Hypothalamus (tissue), 51 donors: Measurements from ENCODE around the gene PMS1.
"Not testable (repeated sequence)": the region's sequence is repeated elsewhere in the genome, so short reads cannot be mapped to it uniquely, and the experiment has no call there.

Source experiments
- DNase-seq, 51 donors: peaks; one replicate each; lab custom pipeline; 2025; lab: John Stamatoyannopoulos, UW

PMS1 gene

GRCh38 chr2:189802396-189802912 lies 18.2 kb downstream of the PMS1 start:
- DNase-seq: no peak

GRCh38 chr2:189803431-189803830 lies 19.2 kb downstream of the PMS1 start:
- no peak for DNase-seq

GRCh38 chr2:189818249-189819038 lies 34.2 kb downstream of the PMS1 start:
- no peak for DNase-seq

- DNase-seq: no peak
These were observed 35.1 kb downstream of the PMS1 start for GRCh38 chr2:189819297-189819704.

- DNase-seq: no peak
These were observed 37.9 kb downstream of the PMS1 start for GRCh38 chr2:189821953-189822748.

GRCh38 chr2:189824694-189825396 lies 40.6 kb downstream of the PMS1 start:
- DNase-seq: no peak

- no peak for DNase-seq
These were observed 41.8 kb downstream of the PMS1 start for GRCh38 chr2:189826039-189826438.

- DNase-seq: no peak
These were observed 45.0 kb downstream of the PMS1 start for GRCh38 chr2:189829102-189829833.

GRCh38 chr2:189830510-189830909 lies 46.3 kb downstream of the PMS1 start:
- no peak for DNase-seq

- no peak for DNase-seq
These were observed 49.8 kb downstream of the PMS1 start for GRCh38 chr2:189834059-189834458.

- DNase-seq: not testable (repeated sequence)
These were observed 50.4 kb downstream of the PMS1 start for GRCh38 chr2:189834642-189835041.

GRCh38 chr2:189835855-189836558 lies 51.8 kb downstream of the PMS1 start:
- DNase-seq: no peak

- DNase-seq: no peak
These were observed 52.4 kb downstream of the PMS1 start for GRCh38 chr2:189836644-189837043.

- no peak for DNase-seq
These were observed 53.1 kb downstream of the PMS1 start for GRCh38 chr2:189837326-189837725.

- DNase-seq: no peak
These were observed 56.8 kb downstream of the PMS1 start for GRCh38 chr2:189841019-189841418.

- no peak for DNase-seq
These were observed 64.0 kb downstream of the PMS1 start for GRCh38 chr2:189848276-189848675.

- DNase-seq: no peak
These were observed 65.3 kb downstream of the PMS1 start for GRCh38 chr2:189849550-189849949.

- DNase-seq: no peak
These were observed 67.0 kb downstream of the PMS1 start for GRCh38 chr2:189851174-189851826.

- DNase-seq: no peak
These were observed 69.9 kb downstream of the PMS1 start for GRCh38 chr2:189854187-189854586.
